Stimulated activated CD4-positive, alpha-beta T cell treated with anti-CD3 and anti-CD28 coated beads, Interleukin-12 subunit alpha, Interleukin-12 subunit beta, amount 100 ng/mL, for 48 hours (primary cell): ENCODE measurements around the gene SLC35G1.

Experiments used
- DNase-seq, 3 donors: peaks; one replicate each; pipeline ENCODE4 v3.0.0-alpha.2; 2020; ENCODE audit warnings: low read depth in 2 of 3, low spot score in 1 of 3

The SLC35G1 gene

GRCh38 chr10:93947524-93947923, 53.7 kb downstream of the SLC35G1 start:
- DNase-seq, result no peak

- DNase-seq, result no peak
Measured at GRCh38 chr10:93951905-93952304, 58.1 kb downstream of the SLC35G1 start.
